HCT116 (cell line): ENCODE data around the gene TCF7. TPM values are rescaled to one million over a fixed set of nuclear protein-coding genes. Genes with fewer than 3 reads are reported as not detected.

Experiments
- ATAC-seq: fragments of 200-7000 bp; cut with Tn5 transposase; 2 replicates; pipeline ENCODE4 v1.9.1; 2020; ENCODE audit warnings: mild to moderate bottlenecking, moderate library complexity
- BruUV-seq: library from RNA; stranded (reverse); fragments of 400-500 nt; replicated peaks from 2 replicates; lab custom pipeline; 2021; lab: Mats Ljungman, UMichigan
- CTCF ChIA-PET: fragments of 300-600 bp; sonication (Branson Sonifier 250); formaldehyde crosslinking; loops from one replicate; lab custom pipeline; 2021; ENCODE audit warnings: antibody characterized with exemption; lab: Charles Lee
- POLR2A ChIA-PET: fragments of 300-600, 350-600 bp; sonication (Branson Sonifier 250); formaldehyde crosslinking; loops from one replicate; lab custom pipeline; 2021; ENCODE audit warnings: antibody characterized with exemption; lab: Charles Lee
- RAD21 ChIA-PET, 2 experiments: fragments of 300-600 bp; sonication (Branson Sonifier 250); formaldehyde crosslinking; loops; one replicate each; lab custom pipeline; 2023; ENCODE audit warnings: low total read pairs in 2 of 2; ENCODE audit not compliant: uncharacterized antibody in 2 of 2, unreplicated experiment in 2 of 2, low non-redundant PET in 1 of 2; lab: Charles Lee
- DNase-seq: peaks from one replicate; pipeline ENCODE4 v3.0.0-alpha.2; 2010; ENCODE audit warnings: low read depth, low spot score
- H2AFZ ChIP-seq: fragments of 200-600 bp; shearing (Covaris generic), sonication (generic); 2 replicates; pipeline ENCODE4 v1.6.1; 2017; ENCODE audit warnings: low read depth, mixed run types, mixed read lengths, antibody characterized with exemption, low read length; ENCODE audit not compliant: poor library complexity, severe bottlenecking
- H3K27ac ChIP-seq: 2 replicates; pipeline ENCODE4 v1.5.1; 2012; ENCODE audit warnings: low read depth, low read length
- H3K27me3 ChIP-seq: fragments of 200-600 bp; sonication (generic); 2 replicates; pipeline ENCODE4 v1.6.1; 2016; ENCODE audit warnings: mixed run types, low read length, mixed read lengths; ENCODE audit not compliant: insufficient read depth
- H3K36me3 ChIP-seq, 2 experiments: fragments of 200-500 bp in 1 of 2; fragments of 200-600 bp in 1 of 2; sonication (Bioruptor generic) in 1 of 2; sonication (generic) in 1 of 2; 2 replicates each; pipeline versions ENCODE4 v1.5.1 to v1.6.1; 2014 to 2016; ENCODE audit warnings: low read length in 2 of 2, inconsistent platforms in 1 of 2, mixed read lengths in 1 of 2, mixed run types in 1 of 2; ENCODE audit not compliant: insufficient read depth in 2 of 2, control insufficient read depth in 1 of 2
- H3K4me1 ChIP-seq, 2 experiments: fragments of 200-600 bp in 1 of 2; sonication (generic) in 1 of 2; 2 replicates each; pipeline versions ENCODE4 v1.5.1 to v1.6.1; 2012 to 2017; ENCODE audit warnings: low read length in 2 of 2, inconsistent platforms in 1 of 2, mild to moderate bottlenecking in 1 of 2, mixed read lengths in 1 of 2, mixed run types in 1 of 2, moderate library complexity in 1 of 2; ENCODE audit not compliant: insufficient read depth in 2 of 2, control insufficient read depth in 1 of 2
- H3K4me2 ChIP-seq: fragments of 200-600 bp; sonication (generic); 2 replicates; pipeline ENCODE4 v1.6.1; 2017; ENCODE audit warnings: mixed run types, low read length, mixed read lengths
- H3K4me3 ChIP-seq, 2 experiments: fragments of 200-600 bp in 1 of 2; sonication (generic) in 1 of 2; replicated peaks in 1 of 2; 2 replicates each; pipeline ENCODE4 v1.5.1; 2011 to 2016; ENCODE audit warnings: low read length in 2 of 2, control low read depth in 1 of 2, low read depth in 1 of 2, mild to moderate bottlenecking in 1 of 2, mixed read lengths in 1 of 2, mixed run types in 1 of 2
- H3K79me2 ChIP-seq: fragments of 200-600 bp; sonication (generic); 2 replicates; pipeline ENCODE4 v1.6.1; 2017; ENCODE audit warnings: mild to moderate bottlenecking, mixed run types, low read length, moderate library complexity, mixed read lengths; ENCODE audit not compliant: insufficient read depth
- H3K9ac ChIP-seq: fragments of 200-600 bp; sonication (generic); 2 replicates; pipeline ENCODE4 v1.6.1; 2016; ENCODE audit warnings: low read length, mixed read lengths
- H3K9me2 ChIP-seq: fragments of 200-600 bp; sonication (generic), shearing (Covaris generic); 2 replicates; pipeline ENCODE4 v1.6.1; 2017; ENCODE audit warnings: mixed run types, mild to moderate bottlenecking, moderate library complexity; ENCODE audit not compliant: insufficient read depth
- H3K9me3 ChIP-seq, 2 experiments: fragments of 200-500 bp in 1 of 2; fragments of 200-600 bp in 1 of 2; sonication (Bioruptor generic) in 1 of 2; sonication (generic) in 1 of 2; 2 replicates each; pipeline ENCODE4 v1.6.1; 2014 to 2017; ENCODE audit warnings: low read length in 2 of 2, mixed read lengths in 2 of 2, inconsistent platforms in 1 of 2, low read depth in 1 of 2, mild to moderate bottlenecking in 1 of 2, mixed run types in 1 of 2, moderate library complexity in 1 of 2; ENCODE audit not compliant: control insufficient read depth in 1 of 2, insufficient read depth in 1 of 2
- H4K20me1 ChIP-seq: fragments of 200-600 bp; sonication (generic), shearing (Covaris generic); 2 replicates; pipeline ENCODE4 v1.6.1; 2017; ENCODE audit warnings: mixed run types, mild to moderate bottlenecking, moderate library complexity; ENCODE audit not compliant: insufficient read depth
- ELF1 ChIP-seq: IDR thresholded peaks from 2 replicates; pipeline ENCODE4 v1.6.1; 2012; ENCODE audit warnings: low read depth, borderline replicate concordance
- EZH2phosphoT487 ChIP-seq: fragments of 200-600 bp; IDR thresholded peaks from 2 replicates; pipeline ENCODE4 v1.6.1; 2018; ENCODE audit warnings: antibody characterized with exemption, borderline replicate concordance
- POLR2AphosphoS5 ChIP-seq: IDR thresholded peaks from 2 replicates; pipeline ENCODE4 v1.6.1; 2011; ENCODE audit warnings: mild to moderate bottlenecking, low read depth, low read length, moderate library complexity
- SIN3A ChIP-seq: IDR thresholded peaks from 2 replicates; pipeline ENCODE4 v1.6.1; 2012; ENCODE audit warnings: low read depth
- SP1 ChIP-seq: IDR thresholded peaks from 2 replicates; pipeline ENCODE4 v1.6.1; 2012; ENCODE audit warnings: low read depth
- SRF ChIP-seq: IDR thresholded peaks from 2 replicates; pipeline ENCODE4 v1.6.1; 2012; ENCODE audit warnings: low read depth
- intact Hi-C: fragments of 100-400 bp; cut with micrococcal nuclease; formaldehyde crosslinking; loops from 2 replicates; pipeline ENCODE4 v1.10.0; 2022
- total RNA-seq: library from RNA; stranded (reverse); gene quantifications from one replicate; pipeline ENCODE4 v1.2.1, GENCODE V29; 2021; ENCODE audit not compliant: unreplicated experiment
- TF ChIP-seq, protein P1 (sequence below): IDR thresholded peaks from 2 replicates; pipeline ENCODE4 v1.6.1; 2012; ENCODE audit warnings: low read depth

Gene TCF7
- total RNA-seq, 1 experiment from 2014 or later, result 17.8 TPM

DNA sequence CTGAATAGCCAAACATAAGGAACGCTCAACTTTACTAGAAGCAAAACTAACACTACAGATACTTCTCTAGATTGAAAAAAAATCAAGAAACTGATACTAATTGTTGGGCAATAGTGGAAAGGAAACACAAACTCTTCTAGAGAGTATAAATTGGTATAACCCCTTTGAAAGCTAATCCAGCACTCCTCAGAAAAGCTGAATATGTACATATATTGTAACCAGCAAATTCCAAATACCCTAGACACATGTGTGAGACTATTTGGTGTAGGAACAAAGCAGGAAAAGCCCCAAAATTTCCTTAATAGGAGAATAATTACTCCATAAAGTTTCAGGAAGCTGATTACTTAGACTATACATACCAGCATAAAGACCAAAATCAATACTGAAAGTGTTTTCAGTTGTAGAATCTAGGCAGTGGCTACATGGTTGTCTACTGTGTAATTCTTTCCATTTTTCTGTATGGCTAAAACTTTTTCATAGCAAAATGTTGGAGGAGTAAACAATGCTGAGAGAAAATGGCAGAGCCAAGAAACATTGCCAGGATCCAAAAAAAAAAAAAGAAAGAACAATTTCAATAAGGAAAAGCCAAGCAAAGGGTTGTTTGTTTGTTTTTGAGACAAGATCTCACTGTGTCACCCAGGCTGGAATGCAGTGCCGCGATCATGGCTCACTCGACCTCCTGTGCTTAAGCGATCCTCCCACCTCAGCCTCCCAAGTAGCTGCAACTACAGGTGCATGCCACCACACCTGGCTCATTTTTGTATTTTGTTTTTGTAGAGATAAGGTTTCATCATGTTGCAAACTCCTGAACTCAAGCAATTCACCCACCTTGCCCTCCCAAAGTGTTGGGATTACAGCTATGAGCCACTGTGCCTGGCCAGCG is 47.3 kb downstream of the TCF7 start:
- H3K9me3 ChIP-seq, result peaks cover 8 to 12% of the 10 kb centered on the region in 2 experiments; a peak in 3 of 4 replicates

More for the DNA sequence above, 47.3 kb downstream of the TCF7 start:
- H3K27ac ChIP-seq, result no peak overlapping the region
- ChIA-PET POLR2A (interaction anchor here (1.1 kb wide), 1 partner anchor 14 kb away, joined by 4 read pairs; no protein-coding TSS in a partner anchor), RAD21 (no interaction called here), CTCF (interaction anchor here (1.6 kb wide), 1 partner anchor 122 kb away, joined by 6 read pairs; no protein-coding TSS in a partner anchor)
- H3K36me3 ChIP-seq, result peaks cover 44 to 55% of the 10 kb centered on the region in 2 experiments
- no peak for TF ChIP-seq SP1
- TF ChIP-seq SIN3A, result no peak
- no peak for TF ChIP-seq ELF1
- no peak for TF ChIP-seq EZH2phosphoT487
- TF ChIP-seq, protein P1, sequence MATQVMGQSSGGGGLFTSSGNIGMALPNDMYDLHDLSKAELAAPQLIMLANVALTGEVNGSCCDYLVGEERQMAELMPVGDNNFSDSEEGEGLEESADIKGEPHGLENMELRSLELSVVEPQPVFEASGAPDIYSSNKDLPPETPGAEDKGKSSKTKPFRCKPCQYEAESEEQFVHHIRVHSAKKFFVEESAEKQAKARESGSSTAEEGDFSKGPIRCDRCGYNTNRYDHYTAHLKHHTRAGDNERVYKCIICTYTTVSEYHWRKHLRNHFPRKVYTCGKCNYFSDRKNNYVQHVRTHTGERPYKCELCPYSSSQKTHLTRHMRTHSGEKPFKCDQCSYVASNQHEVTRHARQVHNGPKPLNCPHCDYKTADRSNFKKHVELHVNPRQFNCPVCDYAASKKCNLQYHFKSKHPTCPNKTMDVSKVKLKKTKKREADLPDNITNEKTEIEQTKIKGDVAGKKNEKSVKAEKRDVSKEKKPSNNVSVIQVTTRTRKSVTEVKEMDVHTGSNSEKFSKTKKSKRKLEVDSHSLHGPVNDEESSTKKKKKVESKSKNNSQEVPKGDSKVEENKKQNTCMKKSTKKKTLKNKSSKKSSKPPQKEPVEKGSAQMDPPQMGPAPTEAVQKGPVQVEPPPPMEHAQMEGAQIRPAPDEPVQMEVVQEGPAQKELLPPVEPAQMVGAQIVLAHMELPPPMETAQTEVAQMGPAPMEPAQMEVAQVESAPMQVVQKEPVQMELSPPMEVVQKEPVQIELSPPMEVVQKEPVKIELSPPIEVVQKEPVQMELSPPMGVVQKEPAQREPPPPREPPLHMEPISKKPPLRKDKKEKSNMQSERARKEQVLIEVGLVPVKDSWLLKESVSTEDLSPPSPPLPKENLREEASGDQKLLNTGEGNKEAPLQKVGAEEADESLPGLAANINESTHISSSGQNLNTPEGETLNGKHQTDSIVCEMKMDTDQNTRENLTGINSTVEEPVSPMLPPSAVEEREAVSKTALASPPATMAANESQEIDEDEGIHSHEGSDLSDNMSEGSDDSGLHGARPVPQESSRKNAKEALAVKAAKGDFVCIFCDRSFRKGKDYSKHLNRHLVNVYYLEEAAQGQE, result no peak
- TF ChIP-seq SRF, result no peak
- TF ChIP-seq POLR2AphosphoS5, result no peak
- no peak for ATAC-seq
- no peak overlapping the region for H2AFZ ChIP-seq
- H3K79me2 ChIP-seq, result peaks cover 42% of the 10 kb centered on the region
- H4K20me1 ChIP-seq, result no peaks in the 10 kb centered on the region
- no peaks in the 10 kb centered on the region for H3K27me3 ChIP-seq
- no TSS peak for BruUV-seq
- H3K4me2 ChIP-seq, result no peak overlapping the region
- H3K4me3 ChIP-seq, result no peak overlapping the region
- H3K9ac ChIP-seq, result no peak overlapping the region
- no peaks in the 10 kb centered on the region for H3K4me1 ChIP-seq
- H3K9me2 ChIP-seq, result no peaks in the 10 kb centered on the region
- intact Hi-C loops, result no loop called here
- DNase-seq, result no peak
